GM19099 (cell line): ENCODE results near the gene CACNA1G.

Experiments
- POLR2A ChIP-seq: IDR thresholded peaks from 3 replicates; pipeline ENCODE4 v1.6.1; 2011; ENCODE audit warnings: low read depth; ENCODE audit not compliant: insufficient read length; ENCODE audit errors: extremely low read depth

Gene CACNA1G

DNA sequence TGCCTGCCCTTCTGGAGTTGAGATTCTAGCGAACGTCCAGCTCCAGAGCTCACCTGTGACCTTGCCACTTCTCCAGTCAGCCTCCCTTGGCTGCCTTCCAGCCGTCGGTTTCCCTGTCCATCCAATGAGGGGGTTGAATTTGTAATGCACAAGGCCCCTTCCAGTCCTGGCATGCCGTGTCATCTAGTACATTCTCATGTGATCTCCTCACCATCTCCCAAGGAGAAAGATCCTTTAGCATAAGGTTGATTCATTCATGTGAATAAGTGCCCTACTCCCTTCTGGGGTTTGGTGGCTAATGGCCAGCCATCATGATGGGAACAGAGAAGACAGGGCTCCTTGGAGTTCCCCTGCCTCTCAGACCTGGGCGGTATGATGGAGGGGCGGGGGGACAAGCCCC lies 55.3 kb downstream of the CACNA1G start:
- no peak for TF ChIP-seq POLR2A

DNA sequence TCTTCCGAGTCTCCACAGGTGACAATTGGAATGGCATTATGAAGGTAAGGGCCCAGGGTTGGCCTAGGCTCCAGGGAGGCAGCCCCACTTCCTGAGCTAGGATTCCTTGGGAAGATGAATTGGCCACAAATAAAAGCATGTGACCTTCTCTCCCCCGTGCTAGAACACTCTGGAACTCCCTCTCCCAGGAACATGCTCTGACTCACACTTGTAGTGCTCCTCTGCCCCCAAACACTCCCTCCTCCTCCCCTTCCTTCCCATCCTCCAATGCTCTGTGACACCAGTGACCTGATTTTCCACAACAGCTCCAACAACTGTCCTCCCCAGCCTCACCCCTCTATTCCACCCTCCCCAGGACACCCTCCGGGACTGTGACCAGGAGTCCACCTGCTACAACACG lies 57.8 kb downstream of the CACNA1G start:
- TF ChIP-seq POLR2A: no peak

DNA sequence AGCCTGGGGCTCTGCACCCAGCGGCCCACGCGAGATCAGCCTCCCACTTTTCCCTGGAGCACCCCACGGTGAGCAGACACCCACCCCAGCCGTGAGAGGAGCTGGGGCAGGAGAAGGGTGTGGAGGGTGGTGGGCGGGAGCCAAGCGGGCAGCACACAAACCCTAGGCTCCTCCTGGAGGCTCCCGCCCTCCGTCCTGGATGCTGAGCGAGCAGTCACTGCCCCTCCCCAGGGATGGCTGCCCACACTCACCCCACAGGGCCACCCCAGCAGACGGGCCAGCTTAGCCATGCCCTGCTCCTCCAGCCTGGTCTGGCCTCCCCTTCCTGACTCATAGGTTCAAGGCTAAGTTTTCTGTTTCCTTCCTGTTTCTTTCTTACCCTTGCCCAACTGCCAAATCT lies 58.4 kb downstream of the CACNA1G start:
- no peak for TF ChIP-seq POLR2A

DNA sequence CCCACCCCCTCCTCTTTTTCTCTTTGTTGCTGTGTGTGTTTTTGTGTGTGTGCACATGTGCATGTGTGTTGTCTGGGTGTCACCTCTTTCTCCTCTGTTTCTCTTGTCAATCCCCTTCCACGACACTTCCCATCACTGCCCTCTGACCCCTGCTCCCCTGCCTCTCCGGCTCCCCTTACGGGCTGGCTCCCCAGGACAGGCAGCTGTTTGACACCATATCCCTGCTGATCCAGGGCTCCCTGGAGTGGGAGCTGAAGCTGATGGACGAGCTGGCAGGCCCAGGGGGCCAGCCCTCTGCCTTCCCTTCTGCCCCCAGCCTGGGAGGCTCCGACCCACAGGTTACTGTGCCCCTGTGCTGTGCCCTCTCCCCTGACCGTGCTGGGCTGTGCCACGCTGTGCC lies 59.0 kb downstream of the CACNA1G start:
- TF ChIP-seq POLR2A: no peak

DNA sequence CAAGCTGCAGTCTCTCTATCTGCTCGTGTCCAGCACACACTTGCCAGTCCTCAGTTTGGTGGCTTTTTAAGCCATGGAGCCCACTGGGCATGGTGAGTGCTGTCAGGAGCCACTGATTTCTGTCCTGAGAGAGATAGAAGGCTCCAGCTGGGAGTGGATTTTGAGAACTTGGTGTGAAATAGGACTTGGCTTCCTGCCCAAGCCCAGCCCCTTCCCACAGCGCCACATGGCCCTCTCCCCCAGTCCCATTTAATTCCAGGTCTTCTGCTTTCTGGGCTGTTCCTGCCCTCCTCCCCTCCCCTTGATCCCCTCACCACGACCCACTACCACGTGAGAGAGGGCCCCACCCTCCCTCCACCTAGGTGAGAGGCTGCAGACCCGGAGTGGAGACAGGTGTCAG lies 59.7 kb downstream of the CACNA1G start:
- TF ChIP-seq POLR2A: no peak

DNA sequence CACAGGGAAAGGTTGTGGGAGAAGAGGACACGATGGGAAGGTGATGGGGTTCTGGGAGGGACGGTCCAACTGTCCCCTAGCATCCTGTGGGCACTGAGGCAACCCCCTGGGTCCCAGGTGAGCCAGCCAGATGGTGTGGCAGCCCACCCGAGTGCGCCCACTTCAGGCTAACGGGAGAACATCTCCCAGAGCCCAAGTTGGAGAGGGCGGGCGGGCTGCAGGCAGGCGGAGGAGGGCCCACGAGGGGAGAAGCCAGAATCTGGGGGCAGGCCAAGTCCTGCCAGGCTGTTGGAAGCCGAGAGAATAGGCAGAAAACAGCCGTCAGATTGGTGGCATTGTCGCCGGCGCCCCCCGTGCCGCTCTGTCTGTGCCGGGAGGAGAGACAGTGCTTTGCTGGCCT lies 60.3 kb downstream of the CACNA1G start:
- TF ChIP-seq POLR2A: no peak

DNA sequence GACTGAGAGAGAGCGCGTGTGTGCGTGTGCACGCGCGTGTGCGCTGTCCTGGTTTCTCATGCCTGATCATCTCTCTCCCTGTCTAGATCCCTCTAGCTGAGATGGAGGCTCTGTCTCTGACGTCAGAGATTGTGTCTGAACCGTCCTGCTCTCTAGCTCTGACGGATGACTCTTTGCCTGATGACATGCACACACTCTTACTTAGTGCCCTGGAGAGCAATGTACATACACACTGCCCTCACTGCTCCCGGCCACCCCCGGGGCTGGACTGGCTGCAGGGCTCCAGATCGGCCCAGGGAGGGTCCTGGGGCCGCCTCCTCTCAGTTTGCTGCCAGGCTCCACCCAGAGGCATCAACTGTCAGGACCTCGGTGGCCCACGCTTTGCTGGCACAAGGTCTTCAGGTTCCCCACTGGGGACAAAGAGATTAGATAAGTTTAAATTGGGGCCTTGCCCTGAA lies 61.1 kb downstream of the CACNA1G start:
- no peak for TF ChIP-seq POLR2A

DNA sequence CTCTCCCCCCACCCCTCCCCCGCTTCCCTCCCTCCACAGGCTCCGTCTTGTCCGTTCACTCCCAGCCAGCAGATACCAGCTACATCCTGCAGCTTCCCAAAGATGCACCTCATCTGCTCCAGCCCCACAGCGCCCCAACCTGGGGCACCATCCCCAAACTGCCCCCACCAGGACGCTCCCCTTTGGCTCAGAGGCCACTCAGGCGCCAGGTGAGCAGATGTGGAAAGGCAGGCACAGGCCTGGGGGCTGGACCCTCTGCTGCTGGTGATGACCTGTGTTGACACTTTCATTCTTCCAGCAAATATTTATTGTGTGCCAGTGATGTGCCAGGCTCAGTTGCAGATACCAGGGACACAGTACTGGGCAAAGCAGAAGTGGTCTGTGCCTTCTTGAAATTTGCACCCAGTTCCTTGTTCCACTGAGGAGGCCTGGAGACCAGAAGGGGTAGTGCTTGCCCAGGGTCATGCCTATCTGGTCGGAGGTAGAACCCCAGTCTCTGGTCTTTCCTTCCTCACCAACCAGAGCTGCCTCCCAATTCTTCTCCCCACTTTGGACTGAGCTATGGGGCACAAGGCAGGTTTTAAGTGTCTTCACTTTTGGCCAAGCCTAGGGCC lies 63.9 kb downstream of the CACNA1G start:
- TF ChIP-seq POLR2A: no peak

DNA sequence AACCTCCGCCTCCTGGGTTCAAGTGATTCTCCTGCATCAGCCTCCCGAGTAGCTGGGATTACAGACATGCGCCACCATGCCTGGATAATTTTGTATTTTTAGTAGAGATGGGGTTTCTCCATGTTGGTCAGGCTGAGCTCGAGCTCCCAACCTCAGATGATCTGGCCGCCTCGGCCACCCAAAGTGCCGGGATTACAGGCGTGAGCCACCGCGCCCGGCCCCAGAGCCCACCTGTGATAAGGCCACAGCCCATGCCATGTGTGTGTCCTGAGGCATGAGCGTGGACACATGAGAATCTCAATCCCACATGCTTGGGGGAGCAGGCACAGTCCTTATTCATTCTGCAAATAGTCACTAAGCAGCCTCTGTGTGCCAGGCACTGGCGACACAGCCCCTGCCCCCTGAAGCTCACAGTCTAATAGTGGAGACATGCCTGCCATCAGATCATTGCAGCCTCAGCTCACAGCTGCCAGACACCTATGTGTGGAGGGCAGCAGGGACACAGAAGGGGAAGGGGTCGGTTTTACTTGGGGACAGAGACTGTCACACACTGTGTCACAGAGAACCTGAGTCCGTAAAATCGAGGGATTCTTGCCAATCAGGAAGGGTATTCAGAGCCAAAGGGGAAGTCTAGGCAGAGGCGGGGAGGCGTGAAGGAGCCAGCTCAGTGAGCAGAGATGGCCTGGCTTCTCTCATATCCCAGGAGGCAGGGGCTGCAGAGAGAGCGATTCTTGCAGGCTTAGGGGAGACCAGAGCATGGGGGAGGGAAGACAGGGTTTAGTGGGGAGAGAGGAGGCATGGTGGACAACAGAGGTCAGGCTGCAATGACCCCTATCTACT lies 64.7 kb downstream of the CACNA1G start:
- TF ChIP-seq POLR2A: no peak

DNA sequence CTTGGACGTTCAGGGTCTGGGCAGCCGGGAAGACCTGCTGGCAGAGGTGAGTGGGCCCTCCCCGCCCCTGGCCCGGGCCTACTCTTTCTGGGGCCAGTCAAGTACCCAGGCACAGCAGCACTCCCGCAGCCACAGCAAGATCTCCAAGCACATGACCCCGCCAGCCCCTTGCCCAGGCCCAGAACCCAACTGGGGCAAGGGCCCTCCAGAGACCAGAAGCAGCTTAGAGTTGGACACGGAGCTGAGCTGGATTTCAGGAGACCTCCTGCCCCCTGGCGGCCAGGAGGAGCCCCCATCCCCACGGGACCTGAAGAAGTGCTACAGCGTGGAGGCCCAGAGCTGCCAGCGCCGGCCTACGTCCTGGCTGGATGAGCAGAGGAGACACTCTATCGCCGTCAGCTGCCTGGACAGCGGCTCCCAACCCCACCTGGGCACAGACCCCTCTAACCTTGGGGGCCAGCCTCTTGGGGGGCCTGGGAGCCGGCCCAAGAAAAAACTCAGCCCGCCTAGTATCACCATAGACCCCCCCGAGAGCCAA lies 65.6 kb downstream of the CACNA1G start:
- no peak for TF ChIP-seq POLR2A

DNA sequence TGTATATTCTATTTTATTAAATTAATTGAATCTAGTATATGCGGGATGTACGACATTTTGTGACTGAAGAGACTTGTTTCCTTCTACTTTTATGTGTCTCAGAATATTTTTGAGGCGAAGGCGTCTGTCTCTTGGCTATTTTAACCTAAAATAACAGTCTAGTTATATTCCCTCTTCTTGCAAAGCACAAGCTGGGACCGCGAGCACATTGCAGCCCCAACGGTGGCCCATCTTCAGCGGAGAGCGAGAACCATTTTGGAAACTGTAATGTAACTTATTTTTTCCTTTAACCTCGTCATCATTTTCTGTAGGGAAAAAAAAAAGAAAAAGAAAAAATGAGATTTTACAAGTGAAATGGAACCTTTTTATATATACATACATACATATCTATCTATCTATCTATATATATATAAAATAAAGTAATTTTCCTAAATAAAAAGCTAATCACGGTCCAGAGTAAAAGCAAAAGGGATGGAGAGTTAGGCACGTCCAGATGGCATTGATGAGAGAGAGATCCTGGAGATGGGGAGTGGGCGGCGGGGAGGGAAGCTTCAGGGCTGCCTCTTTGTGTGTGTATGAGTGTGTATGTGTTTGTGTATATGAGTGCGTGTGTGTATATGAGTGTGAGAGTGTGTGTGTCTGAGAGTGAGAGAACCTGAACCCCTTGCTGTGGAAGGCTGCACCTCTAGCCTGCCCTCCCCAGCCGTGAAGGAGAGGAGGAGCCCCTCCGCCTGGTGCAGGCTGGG lies 66.7 kb downstream of the CACNA1G start:
- no peak for TF ChIP-seq POLR2A

DNA sequence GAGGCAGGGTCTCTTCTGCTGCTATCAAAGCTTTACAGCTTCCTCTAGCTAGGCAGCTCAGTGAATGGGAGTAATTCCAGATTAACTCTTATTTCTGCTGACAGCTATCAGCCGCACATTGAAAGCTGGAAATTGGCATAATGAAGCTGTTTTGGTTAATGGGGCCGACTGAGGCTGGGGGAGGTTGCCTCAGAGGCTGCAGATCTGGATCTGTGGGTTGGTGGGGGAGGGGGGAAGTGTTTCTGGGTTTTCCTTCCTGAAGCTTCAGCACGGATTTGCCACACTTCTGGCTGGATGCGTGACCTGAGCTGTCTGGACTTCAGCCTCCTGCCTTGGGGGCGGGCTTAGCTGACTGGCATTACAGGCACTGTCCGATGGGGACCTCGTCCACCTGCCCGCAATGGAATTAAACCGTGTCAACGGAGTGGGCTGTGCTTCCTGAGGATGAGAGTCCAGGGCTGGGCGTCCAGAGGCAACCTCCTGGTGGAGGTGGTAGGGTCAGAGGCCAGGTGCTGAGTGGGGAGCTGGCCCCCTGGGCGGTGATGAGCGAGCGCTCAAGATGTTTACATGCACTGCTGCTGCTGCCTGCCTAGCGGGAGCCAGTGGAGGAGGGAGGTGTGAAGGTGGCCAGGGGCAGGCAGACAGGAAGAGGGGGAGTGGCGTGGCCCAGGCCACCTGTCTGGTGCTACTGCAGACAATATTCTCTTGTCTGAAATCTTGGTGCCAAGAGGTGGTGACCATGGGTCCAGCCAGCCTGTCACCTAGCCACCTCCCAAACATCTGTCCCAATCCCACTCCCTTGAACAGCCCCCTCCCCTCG lies 67.5 kb downstream of the CACNA1G start:
- no peak for TF ChIP-seq POLR2A

DNA sequence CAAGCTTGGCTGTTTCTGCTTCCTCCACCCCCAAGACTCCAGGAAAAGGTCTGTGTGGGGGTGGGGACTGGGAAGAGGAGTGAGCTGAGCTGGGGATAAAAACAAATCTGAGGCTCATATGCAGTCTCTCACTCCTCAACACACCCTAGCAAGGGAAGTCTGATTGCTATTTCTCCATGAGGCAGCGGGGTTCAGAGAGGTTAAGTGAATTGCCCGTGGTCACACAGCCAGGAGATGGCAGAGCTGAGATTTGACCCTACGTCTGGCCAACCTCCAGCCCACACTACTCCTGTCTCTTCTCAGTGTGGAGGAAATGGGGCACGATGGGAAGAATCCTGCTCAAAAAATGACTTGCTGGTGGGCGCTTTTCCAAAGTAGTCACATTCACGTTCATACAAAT lies 69.4 kb downstream of the CACNA1G start:
- TF ChIP-seq POLR2A: no peak

DNA sequence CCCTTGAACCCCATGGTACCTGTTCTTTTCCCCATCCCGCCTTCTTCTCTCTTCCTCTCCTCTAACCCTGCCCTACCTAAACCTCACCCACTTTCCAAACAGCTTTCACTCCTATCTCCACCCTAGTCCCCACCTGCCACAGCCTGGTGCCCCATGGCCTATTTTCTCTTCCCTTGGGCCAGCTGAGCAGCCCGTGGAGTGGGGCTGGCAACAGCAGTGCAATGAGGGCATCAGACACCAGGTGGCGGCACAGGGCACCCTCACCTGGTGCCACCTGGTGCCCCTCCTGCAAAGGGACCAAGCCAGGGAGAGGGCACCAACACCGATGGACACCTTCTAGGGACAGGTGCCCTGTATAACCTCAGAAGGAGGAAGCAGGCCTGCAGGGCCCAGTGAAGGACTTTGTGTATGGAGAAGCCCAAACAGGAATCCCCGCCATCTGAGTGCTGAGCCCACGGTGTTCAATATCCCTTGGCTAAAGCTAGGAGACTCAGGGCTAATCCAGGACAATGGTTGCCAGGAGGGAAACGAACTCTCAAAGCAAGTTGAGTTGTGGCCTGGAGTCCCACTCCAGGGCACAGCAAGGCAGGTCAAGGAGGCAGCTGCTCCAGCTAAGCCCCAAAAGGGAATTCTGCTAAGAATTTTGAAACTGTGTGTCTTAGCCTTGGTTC lies 70.1 kb downstream of the CACNA1G start:
- TF ChIP-seq POLR2A: no peak

DNA sequence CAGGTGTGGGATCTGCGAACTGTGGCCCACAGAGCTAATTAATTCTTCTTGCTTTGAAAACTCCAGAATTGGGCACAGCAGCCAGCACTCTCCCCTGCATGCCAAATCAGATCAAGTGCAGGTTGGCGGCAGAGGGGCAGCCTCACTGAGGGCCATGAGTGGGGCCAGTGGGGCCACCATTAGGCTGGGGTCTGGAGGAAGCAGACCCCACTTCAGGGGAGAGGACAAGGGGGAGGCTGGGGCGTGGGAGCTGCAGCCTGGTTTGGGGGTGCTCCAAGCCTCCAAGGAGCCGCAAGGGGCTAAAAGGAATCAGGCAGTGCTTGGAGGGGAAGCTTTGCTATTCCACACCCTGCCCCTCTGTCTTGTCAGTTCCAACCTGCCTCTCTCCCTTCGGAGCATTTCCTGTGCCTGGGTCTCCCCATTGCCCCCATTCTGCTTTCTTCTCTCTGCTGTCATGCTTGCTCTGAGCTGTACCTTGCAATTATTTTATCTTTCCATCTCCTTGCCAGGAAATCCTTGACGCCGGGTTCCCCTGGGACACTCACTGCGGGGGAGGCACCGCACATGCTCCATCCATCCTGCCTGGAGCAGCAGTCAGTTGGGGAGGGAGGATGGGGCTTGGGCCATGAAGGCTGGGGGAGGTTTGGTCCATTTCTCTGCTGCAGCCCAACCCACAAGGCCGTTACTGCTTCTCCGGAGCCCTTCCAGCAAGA lies 70.8 kb downstream of the CACNA1G start:
- TF ChIP-seq POLR2A: no peak
